MG63 (cell line): ENCODE data around the gene ADAD1. TPM values are rescaled to one million over a fixed set of nuclear protein-coding genes. Genes with fewer than 3 reads are reported as not detected.
A peak's percentile ranks its signal among the peaks of the same experiment; 100 is the strongest.

Experiments used
- DNase-seq: peaks from one replicate; pipeline ENCODE4 v3.0.0-alpha.2; 2020
- H3K27me3 ChIP-seq: fragments of 250-450 bp; sonication (Bioruptor Pico); 2 replicates; pipeline ENCODE4 v1.5.1; 2020; ENCODE audit warnings: mild to moderate bottlenecking, moderate library complexity
- H3K36me3 ChIP-seq: fragments of 250-450 bp; sonication (Bioruptor Pico); 2 replicates; pipeline ENCODE4 v1.5.1; 2020; ENCODE audit warnings: mild to moderate bottlenecking, moderate library complexity
- H3K4me3 ChIP-seq: fragments of 250-450 bp; sonication (Bioruptor Pico); 2 replicates; pipeline ENCODE4 v1.5.1; 2020; ENCODE audit warnings: mild to moderate bottlenecking, moderate library complexity
- H3K9me3 ChIP-seq: fragments of 250-450 bp; sonication (Bioruptor Pico); 2 replicates; pipeline ENCODE4 v1.5.1; 2020; ENCODE audit warnings: mild to moderate bottlenecking, moderate library complexity
- total RNA-seq: library from RNA; depleted of rRNA; stranded (reverse); fragments of >200 nt; shearing (Covaris generic); gene quantifications from 2 replicates; pipeline ENCODE4 v1.2.3, GENCODE V29; 2014; ENCODE audit warnings: low replicate concordance; rRNA removed

The ADAD1 gene
- total RNA-seq, 1 experiment from 2014 or later, result not detected

GRCh38 chr4:122412547-122412946 lies 33.7 kb downstream of the ADAD1 start:
- no peak for DNase-seq
- Histone ChIP-seq H3K9me3 (no peaks in the 10 kb centered on the region), H3K27me3 (no peaks in the 10 kb centered on the region), H3K36me3 (no peaks in the 10 kb centered on the region), H3K4me3 (no peak overlapping the region)

- Histone ChIP-seq H3K4me3 (no peak overlapping the region), H3K27me3 (no peaks in the 10 kb centered on the region), H3K9me3 (peaks cover 2% of the 10 kb centered on the region; the same call in 1 of the 2 replicates), H3K36me3 (no peaks in the 10 kb centered on the region)
- no peak for DNase-seq
These were observed 44.4 kb downstream of the ADAD1 start for GRCh38 chr4:122423246-122423645.

- H3K9me3 ChIP-seq, result no peaks in the 10 kb centered on the region
- H3K27me3 ChIP-seq, result no peaks in the 10 kb centered on the region
- H3K36me3 ChIP-seq, result no peaks in the 10 kb centered on the region
- H3K4me3 ChIP-seq, result no peak overlapping the region
- no peak for DNase-seq
These were observed 52.5 kb downstream of the ADAD1 start for GRCh38 chr4:122431351-122431750.

GRCh38 chr4:122434285-122434684 lies 55.5 kb downstream of the ADAD1 start:
- no peaks in the 10 kb centered on the region for H3K9me3 ChIP-seq
- H3K27me3 ChIP-seq, result no peaks in the 10 kb centered on the region
- no peak overlapping the region for H3K4me3 ChIP-seq
- no peaks in the 10 kb centered on the region for H3K36me3 ChIP-seq
- DNase-seq, result no peak

GRCh38 chr4:122450847-122451246 lies 72.0 kb downstream of the ADAD1 start:
- no peaks in the 10 kb centered on the region for H3K9me3 ChIP-seq
- no peak overlapping the region for H3K4me3 ChIP-seq
- no peak for DNase-seq
- H3K36me3 ChIP-seq, result no peaks in the 10 kb centered on the region
- no peaks in the 10 kb centered on the region for H3K27me3 ChIP-seq

- Histone ChIP-seq H3K27me3 (no peaks in the 10 kb centered on the region), H3K9me3 (no peaks in the 10 kb centered on the region), H3K36me3 (no peaks in the 10 kb centered on the region), H3K4me3 (no peak overlapping the region)
- no peak for DNase-seq
These were observed 74.7 kb downstream of the ADAD1 start for GRCh38 chr4:122453384-122453995.

- no peak for DNase-seq
- Histone ChIP-seq H3K27me3 (no peaks in the 10 kb centered on the region), H3K9me3 (no peaks in the 10 kb centered on the region), H3K36me3 (no peaks in the 10 kb centered on the region), H3K4me3 (no peak within 1 kb of the TSS)
These were observed 77.7 kb downstream of the ADAD1 start, which contains the start of gene IL2 for GRCh38 chr4:122456231-122457116. Gene IL2, minus strand, starts transcription at chr4:122456725. Its CDS starts 285 bp downstream, at chr4:122456440.

GRCh38 chr4:122458625-122459024 lies 79.8 kb downstream of the ADAD1 start:
- Histone ChIP-seq H3K4me3 (peak overlapping the region; percentile 16), H3K27me3 (no peaks in the 10 kb centered on the region), H3K9me3 (no peaks in the 10 kb centered on the region), H3K36me3 (no peaks in the 10 kb centered on the region)
- DNase-seq, result no peak

- DNase-seq, result no peak
- no peak overlapping the region for H3K4me3 ChIP-seq
- no peaks in the 10 kb centered on the region for H3K9me3 ChIP-seq
- no peaks in the 10 kb centered on the region for H3K36me3 ChIP-seq
- no peaks in the 10 kb centered on the region for H3K27me3 ChIP-seq
These were observed 90.6 kb downstream of the ADAD1 start for GRCh38 chr4:122469457-122469856.

GRCh38 chr4:122475233-122475632 lies 96.4 kb downstream of the ADAD1 start:
- no peaks in the 10 kb centered on the region for H3K36me3 ChIP-seq
- DNase-seq, result no peak
- no peak overlapping the region for H3K4me3 ChIP-seq
- no peaks in the 10 kb centered on the region for H3K27me3 ChIP-seq
- no peaks in the 10 kb centered on the region for H3K9me3 ChIP-seq

- Histone ChIP-seq H3K27me3 (no peaks in the 10 kb centered on the region), H3K9me3 (no peaks in the 10 kb centered on the region), H3K4me3 (no peak overlapping the region), H3K36me3 (no peaks in the 10 kb centered on the region)
- no peak for DNase-seq
These were observed 97.3 kb downstream of the ADAD1 start for GRCh38 chr4:122476126-122476525.

GRCh38 chr4:122476745-122477144 lies 97.9 kb downstream of the ADAD1 start:
- no peak for DNase-seq
- Histone ChIP-seq H3K9me3 (no peaks in the 10 kb centered on the region), H3K4me3 (no peak overlapping the region), H3K36me3 (no peaks in the 10 kb centered on the region), H3K27me3 (no peaks in the 10 kb centered on the region)

Other genes starting within 250 kb of the ADAD1 start
- gene BLTP1, start 226.7 kb upstream of the ADAD1 start, total RNA-seq, result 8.2 and 12.9 TPM in 2 replicates
- not detected in 2 replicates for gene IL2, start 77.7 kb downstream of the ADAD1 start, total RNA-seq
- gene IL21, start 242.1 kb downstream of the ADAD1 start, total RNA-seq, result not detected in 2 replicates